GM19467 (cell line): ENCODE measurements around the gene KRTAP13-2.

Experiments
- ATAC-seq: cut with Tn5 transposase; IDR thresholded peaks from one replicate; pipeline ENCODE4 v1.9.1; 2021; ENCODE audit warnings: mild to moderate bottlenecking, moderate library complexity; ENCODE audit not compliant: unreplicated experiment

The KRTAP13-2 gene

GRCh38 chr21:30329203-30329875 lies 42.7 kb downstream of the KRTAP13-2 start:
- no peak for ATAC-seq

- ATAC-seq: no peak
These were observed 45.7 kb downstream of the KRTAP13-2 start for GRCh38 chr21:30326390-30326789.
